Fibroblast of skin of back (primary cell): ENCODE measurements around the gene TACC2.

ENCODE experiments used
- DNase-seq: peaks from one replicate; pipeline ENCODE4 v3.0.0-alpha.2; 2013

The TACC2 gene

GRCh38 chr10:122301055-122301810 lies 312.3 kb downstream of the TACC2 start:
- peak; percentile 80 for DNase-seq

DNA sequence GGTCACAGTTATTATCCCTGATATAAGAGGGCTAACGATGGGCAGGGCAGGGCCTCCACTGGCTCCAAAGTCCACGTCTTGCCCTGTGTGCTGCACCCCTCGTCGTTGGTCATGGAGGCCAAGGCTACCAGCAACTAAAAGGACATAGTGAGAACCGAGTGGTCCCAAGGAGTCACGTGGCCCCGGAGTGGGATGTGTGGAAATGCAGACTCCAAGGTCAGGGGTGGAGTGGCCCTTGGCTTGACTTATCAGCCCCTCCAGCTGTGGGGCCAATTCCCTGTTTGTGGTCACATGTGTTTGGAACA lies 312.8 kb downstream of the TACC2 start:
- DNase-seq: no peak

GRCh38 chr10:122302315-122302714 lies 313.4 kb downstream of the TACC2 start:
- DNase-seq: no peak

DNA sequence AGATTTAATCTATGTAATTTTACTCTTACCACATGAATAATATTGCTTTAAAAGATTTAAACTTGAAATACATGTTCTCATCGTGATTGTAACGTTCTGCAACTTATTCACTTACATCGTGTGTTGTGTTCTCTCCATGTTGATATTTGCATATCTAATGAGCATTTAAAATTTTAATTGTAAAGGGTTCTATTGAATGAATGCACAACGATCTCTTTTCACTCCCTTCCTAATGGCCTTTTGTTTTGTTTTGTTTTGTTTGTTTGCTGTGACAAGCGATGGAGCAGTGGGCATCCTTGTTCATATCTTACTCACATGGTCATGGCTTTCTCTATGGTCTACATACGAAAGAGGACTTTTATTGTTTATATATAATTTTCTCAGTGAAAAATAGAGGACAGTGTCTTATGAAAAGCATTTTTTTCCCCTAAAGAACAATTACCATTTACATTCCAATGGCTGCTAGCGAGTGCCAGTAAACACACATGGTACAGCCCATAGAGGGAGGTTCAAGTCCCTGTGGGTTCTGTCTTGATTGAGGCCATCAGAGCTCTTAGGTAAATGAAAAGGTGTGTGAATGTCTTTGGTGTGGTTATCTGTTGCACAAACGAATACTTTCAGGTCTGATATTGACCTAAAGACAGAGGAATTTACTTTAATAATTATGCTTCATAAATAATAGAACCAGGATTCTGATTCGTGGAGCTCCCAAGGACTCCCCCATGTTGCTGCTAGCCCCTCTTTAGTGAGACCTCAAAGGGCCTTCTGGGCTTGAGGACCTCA lies 314.5 kb downstream of the TACC2 start:
- no peak for DNase-seq
